Measurements from ENCODE around the gene PKIG.

Gene PKIG

GRCh38 chr20:44646641-44647274, 64.4 kb downstream of the PKIG start:
- no peak overlapping the region for H3K4me3 ChIP-seq (replicated peaks; ENCODE audit: insufficient read depth, low read length)
- TF ChIP-seq GABPA (IDR thresholded peaks at IDR 0.05; ENCODE audit: low read depth) (no peak), POLR2AphosphoS5 (IDR thresholded peaks at IDR 0.05; ENCODE audit: low read depth) (no peak)

GRCh38 chr20:44648068-44648467, 65.7 kb downstream of the PKIG start:
- Histone ChIP-seq H3K27ac (replicated peaks) (peak overlapping the region; percentile 88), H3K4me3 (replicated peaks; ENCODE audit: insufficient read depth, low read length) (no peak overlapping the region), H3K27me3 (ENCODE audit: insufficient read depth, poor library complexity, severe bottlenecking) (no peaks in the 10 kb centered on the region)
- DNase-seq (ENCODE audit: low read depth in 1 of 2, low spot score in 1 of 2), result no peak
- no peak for TF ChIP-seq GABPA (IDR thresholded peaks at IDR 0.05; ENCODE audit: low read depth)
- no peak for TF ChIP-seq POLR2AphosphoS5 (IDR thresholded peaks at IDR 0.05; ENCODE audit: low read depth)
- TF ChIP-seq, protein P1, sequence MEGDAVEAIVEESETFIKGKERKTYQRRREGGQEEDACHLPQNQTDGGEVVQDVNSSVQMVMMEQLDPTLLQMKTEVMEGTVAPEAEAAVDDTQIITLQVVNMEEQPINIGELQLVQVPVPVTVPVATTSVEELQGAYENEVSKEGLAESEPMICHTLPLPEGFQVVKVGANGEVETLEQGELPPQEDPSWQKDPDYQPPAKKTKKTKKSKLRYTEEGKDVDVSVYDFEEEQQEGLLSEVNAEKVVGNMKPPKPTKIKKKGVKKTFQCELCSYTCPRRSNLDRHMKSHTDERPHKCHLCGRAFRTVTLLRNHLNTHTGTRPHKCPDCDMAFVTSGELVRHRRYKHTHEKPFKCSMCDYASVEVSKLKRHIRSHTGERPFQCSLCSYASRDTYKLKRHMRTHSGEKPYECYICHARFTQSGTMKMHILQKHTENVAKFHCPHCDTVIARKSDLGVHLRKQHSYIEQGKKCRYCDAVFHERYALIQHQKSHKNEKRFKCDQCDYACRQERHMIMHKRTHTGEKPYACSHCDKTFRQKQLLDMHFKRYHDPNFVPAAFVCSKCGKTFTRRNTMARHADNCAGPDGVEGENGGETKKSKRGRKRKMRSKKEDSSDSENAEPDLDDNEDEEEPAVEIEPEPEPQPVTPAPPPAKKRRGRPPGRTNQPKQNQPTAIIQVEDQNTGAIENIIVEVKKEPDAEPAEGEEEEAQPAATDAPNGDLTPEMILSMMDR (IDR thresholded peaks at IDR 0.05; ENCODE audit: insufficient read depth, low read length), result no peak
- TF ChIP-seq, protein P2, sequence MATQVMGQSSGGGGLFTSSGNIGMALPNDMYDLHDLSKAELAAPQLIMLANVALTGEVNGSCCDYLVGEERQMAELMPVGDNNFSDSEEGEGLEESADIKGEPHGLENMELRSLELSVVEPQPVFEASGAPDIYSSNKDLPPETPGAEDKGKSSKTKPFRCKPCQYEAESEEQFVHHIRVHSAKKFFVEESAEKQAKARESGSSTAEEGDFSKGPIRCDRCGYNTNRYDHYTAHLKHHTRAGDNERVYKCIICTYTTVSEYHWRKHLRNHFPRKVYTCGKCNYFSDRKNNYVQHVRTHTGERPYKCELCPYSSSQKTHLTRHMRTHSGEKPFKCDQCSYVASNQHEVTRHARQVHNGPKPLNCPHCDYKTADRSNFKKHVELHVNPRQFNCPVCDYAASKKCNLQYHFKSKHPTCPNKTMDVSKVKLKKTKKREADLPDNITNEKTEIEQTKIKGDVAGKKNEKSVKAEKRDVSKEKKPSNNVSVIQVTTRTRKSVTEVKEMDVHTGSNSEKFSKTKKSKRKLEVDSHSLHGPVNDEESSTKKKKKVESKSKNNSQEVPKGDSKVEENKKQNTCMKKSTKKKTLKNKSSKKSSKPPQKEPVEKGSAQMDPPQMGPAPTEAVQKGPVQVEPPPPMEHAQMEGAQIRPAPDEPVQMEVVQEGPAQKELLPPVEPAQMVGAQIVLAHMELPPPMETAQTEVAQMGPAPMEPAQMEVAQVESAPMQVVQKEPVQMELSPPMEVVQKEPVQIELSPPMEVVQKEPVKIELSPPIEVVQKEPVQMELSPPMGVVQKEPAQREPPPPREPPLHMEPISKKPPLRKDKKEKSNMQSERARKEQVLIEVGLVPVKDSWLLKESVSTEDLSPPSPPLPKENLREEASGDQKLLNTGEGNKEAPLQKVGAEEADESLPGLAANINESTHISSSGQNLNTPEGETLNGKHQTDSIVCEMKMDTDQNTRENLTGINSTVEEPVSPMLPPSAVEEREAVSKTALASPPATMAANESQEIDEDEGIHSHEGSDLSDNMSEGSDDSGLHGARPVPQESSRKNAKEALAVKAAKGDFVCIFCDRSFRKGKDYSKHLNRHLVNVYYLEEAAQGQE (IDR thresholded peaks at IDR 0.05; ENCODE audit: insufficient replicate concordance, low read depth), result no peak
- TF ChIP-seq SPI1 (IDR thresholded peaks at IDR 0.05; ENCODE audit: borderline replicate concordance, low read depth), result no peak

More at GRCh38 chr20:44646641-44647274, 64.4 kb downstream of the PKIG start:
- peak; percentile 47 to 63 for DNase-seq (ENCODE audit: low read depth in 1 of 2, low spot score in 1 of 2)
- Histone ChIP-seq H3K27me3 (ENCODE audit: insufficient read depth, poor library complexity, severe bottlenecking) (no peaks in the 10 kb centered on the region), H3K27ac (replicated peaks) (peak overlapping the region; percentile 88)

DNA sequence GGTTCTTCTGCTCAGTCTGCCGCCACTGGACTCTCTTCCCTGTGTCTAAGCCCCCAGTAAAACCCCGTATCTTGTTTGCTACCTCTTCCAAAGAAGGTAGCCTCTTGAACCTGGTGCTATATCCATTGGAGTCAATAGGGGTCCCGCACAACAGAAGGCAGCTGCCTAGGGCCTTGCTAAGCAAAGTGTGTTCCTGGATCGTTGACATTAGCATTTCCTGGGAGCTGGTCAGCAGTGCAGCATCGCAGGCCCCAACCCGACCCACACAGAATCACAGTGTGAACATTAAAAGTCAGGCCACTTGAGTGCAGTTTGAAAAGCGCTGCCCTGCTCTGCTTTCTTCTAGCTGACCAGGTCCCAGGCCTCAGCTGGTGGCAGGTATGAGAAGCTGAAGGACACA, 66.2 kb downstream of the PKIG start:
- Histone ChIP-seq H3K27me3 (ENCODE audit: insufficient read depth, poor library complexity, severe bottlenecking) (no peaks in the 10 kb centered on the region), H3K27ac (replicated peaks) (peak overlapping the region; percentile 2; the same call in 1 of the 2 replicates), H3K4me3 (replicated peaks; ENCODE audit: insufficient read depth, low read length) (no peak overlapping the region)
- TF ChIP-seq, protein P1 (IDR thresholded peaks at IDR 0.05; ENCODE audit: insufficient read depth, low read length), result no peak
- TF ChIP-seq POLR2AphosphoS5 (IDR thresholded peaks at IDR 0.05; ENCODE audit: low read depth), result no peak
- no peak for DNase-seq (ENCODE audit: low read depth in 1 of 2, low spot score in 1 of 2)

DNA sequence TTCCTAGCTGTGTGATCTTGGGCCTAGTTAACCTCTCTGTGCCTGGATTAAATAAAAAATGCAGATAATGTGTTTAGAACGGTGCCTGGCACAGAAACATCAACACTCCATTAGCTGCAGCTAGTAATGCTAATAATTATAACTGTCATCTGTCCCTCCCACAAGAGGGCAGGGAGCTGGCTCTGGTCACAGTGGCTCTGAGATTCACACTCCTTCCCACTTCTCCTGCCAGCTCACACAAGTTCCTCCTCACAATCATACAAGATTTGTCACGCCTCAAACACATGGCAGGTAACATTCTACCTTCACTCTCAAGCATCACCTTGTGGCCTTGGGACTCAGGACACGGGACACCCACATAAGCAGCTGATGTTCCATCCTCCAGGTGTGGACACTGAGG, 66.7 kb downstream of the PKIG start:
- DNase-seq (ENCODE audit: low read depth in 1 of 2, low spot score in 1 of 2), result peak in 1 of 2 experiments; percentile 37
- Histone ChIP-seq H3K27ac (replicated peaks) (no peak overlapping the region), H3K4me3 (replicated peaks; ENCODE audit: insufficient read depth, low read length) (no peak overlapping the region), H3K27me3 (ENCODE audit: insufficient read depth, poor library complexity, severe bottlenecking) (no peaks in the 10 kb centered on the region)
- TF ChIP-seq GABPA (IDR thresholded peaks at IDR 0.05; ENCODE audit: low read depth) (no peak), SPI1 (IDR thresholded peaks at IDR 0.05; ENCODE audit: borderline replicate concordance, low read depth) (no peak), POLR2AphosphoS5 (IDR thresholded peaks at IDR 0.05; ENCODE audit: low read depth) (no peak)
- TF ChIP-seq, protein P2 (IDR thresholded peaks at IDR 0.05; ENCODE audit: insufficient replicate concordance, low read depth), result no peak
- TF ChIP-seq, protein P1 (IDR thresholded peaks at IDR 0.05; ENCODE audit: insufficient read depth, low read length), result no peak

All from HL-60 (cell line).